ENCODE results near the gene PF4V1. TPM values are rescaled to one million over a fixed set of nuclear protein-coding genes. Genes with fewer than 3 reads are reported as not detected.

The PF4V1 gene
- total and polyA plus RNA-seq, 12 donors: 0.72 TPM; not detected in 11

DNA sequence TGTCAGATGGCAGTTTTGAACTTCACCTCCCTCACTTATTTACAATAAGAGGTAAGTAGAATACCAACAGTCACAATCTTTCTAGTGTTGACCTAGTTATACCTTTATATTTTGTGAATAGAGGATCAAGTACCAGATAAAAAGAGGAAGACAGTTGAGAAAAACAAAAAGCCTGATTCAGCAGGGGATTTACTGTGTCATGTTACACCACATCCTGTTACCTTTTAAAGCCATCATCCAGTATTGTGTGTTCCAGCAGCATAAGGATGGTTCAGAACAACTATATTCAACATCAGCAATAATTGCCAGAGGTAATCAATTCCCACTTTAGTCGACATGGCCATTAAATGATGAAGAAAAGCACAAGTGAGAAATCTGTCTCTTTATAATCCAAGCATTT lies 38.0 kb upstream of the PF4V1 start:
- no peak for TF ChIP-seq POLR2A (IDR thresholded peaks at IDR 0.05)
- TF ChIP-seq, protein P1, sequence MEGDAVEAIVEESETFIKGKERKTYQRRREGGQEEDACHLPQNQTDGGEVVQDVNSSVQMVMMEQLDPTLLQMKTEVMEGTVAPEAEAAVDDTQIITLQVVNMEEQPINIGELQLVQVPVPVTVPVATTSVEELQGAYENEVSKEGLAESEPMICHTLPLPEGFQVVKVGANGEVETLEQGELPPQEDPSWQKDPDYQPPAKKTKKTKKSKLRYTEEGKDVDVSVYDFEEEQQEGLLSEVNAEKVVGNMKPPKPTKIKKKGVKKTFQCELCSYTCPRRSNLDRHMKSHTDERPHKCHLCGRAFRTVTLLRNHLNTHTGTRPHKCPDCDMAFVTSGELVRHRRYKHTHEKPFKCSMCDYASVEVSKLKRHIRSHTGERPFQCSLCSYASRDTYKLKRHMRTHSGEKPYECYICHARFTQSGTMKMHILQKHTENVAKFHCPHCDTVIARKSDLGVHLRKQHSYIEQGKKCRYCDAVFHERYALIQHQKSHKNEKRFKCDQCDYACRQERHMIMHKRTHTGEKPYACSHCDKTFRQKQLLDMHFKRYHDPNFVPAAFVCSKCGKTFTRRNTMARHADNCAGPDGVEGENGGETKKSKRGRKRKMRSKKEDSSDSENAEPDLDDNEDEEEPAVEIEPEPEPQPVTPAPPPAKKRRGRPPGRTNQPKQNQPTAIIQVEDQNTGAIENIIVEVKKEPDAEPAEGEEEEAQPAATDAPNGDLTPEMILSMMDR (IDR thresholded peaks at IDR 0.05): no peak
- no peak overlapping the region for H3K27ac ChIP-seq
- DNase-seq: no peak
- H3K27me3 ChIP-seq: no peaks in the 10 kb centered on the region
- H3K4me3 ChIP-seq: no peak overlapping the region
- no peaks in the 10 kb centered on the region for H3K4me1 ChIP-seq (replicated peaks in 1 of 2)
- 38 to 65% (median 50%) methylated on average over 1 of the region's 1 CpG for WGBS, 4 donors
- no peaks in the 10 kb centered on the region for H3K9me3 ChIP-seq (replicated peaks in 1 of 3)
- H3K36me3 ChIP-seq (replicated peaks in 1 of 2): no peaks in the 10 kb centered on the region
- intact Hi-C loops (cut with DNase I): no loop called here

DNA sequence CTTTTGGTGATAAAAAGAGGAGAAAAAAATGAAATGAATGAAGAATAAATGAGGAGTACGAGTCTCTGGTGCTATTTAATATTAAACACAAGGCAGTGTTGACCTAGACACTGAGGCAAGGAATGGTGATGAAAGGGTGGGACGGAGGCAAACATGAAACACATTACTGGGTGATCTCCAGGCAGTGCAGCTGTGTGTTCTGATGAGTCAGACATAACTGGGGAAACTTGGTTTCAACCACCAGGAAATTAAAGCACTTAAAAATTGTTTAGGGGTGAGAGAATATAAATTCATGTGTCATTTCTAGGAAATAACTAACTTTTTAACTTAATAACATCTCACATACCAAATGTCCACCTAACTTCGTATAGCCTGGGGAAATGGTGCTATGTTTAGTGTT lies 36.3 kb upstream of the PF4V1 start:
- TF ChIP-seq POLR2A (IDR thresholded peaks at IDR 0.05): no peak
- TF ChIP-seq, protein P1 (IDR thresholded peaks at IDR 0.05): no peak
- Histone ChIP-seq H3K4me1 (replicated peaks in 1 of 2) (no peaks in the 10 kb centered on the region), H3K36me3 (replicated peaks in 1 of 2) (no peaks in the 10 kb centered on the region), H3K4me3 (no peak overlapping the region), H3K27ac (no peak overlapping the region), H3K9me3 (replicated peaks in 1 of 3) (no peaks in the 10 kb centered on the region), H3K27me3 (no peaks in the 10 kb centered on the region)
- intact Hi-C loops (cut with DNase I): no loop called here
- DNase-seq: no peak
- 55 to 65% (median 60%) methylated on average over 3 of the region's 3 CpGs for WGBS, 4 donors

DNA sequence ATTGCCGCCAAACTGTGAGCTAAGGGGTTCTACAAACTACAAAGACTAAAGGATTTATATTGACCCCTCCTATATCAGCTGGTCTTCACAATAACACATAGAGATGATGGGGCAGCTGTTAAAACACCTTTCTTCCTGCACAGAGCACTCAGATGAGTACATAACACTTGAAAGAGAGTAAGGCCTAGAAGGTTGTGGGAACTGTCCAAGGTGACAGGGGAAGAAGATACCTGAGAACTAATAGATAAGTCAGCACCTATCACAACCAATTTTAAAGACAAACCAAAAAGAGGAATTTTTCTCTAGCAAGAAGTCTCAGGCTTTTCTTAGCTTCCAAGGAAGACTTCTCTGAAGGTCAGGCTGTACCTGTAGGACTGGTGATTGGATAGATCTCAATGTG lies 35.8 kb upstream of the PF4V1 start:
- DNase-seq: no peak
- intact Hi-C loops (cut with DNase I): no loop called here
- TF ChIP-seq, protein P1 (IDR thresholded peaks at IDR 0.05): no peak
- no peak for TF ChIP-seq POLR2A (IDR thresholded peaks at IDR 0.05)
- H3K27me3 ChIP-seq: no peaks in the 10 kb centered on the region
- no peaks in the 10 kb centered on the region for H3K36me3 ChIP-seq (replicated peaks in 1 of 2)
- H3K4me3 ChIP-seq: no peak overlapping the region
- H3K4me1 ChIP-seq (replicated peaks in 1 of 2): no peaks in the 10 kb centered on the region
- no peak overlapping the region for H3K27ac ChIP-seq
- H3K9me3 ChIP-seq (replicated peaks in 1 of 3): no peaks in the 10 kb centered on the region
- WGBS, 4 donors: 96 to 100% (median 98%) methylated on average over 1 of the region's 1 CpG

DNA sequence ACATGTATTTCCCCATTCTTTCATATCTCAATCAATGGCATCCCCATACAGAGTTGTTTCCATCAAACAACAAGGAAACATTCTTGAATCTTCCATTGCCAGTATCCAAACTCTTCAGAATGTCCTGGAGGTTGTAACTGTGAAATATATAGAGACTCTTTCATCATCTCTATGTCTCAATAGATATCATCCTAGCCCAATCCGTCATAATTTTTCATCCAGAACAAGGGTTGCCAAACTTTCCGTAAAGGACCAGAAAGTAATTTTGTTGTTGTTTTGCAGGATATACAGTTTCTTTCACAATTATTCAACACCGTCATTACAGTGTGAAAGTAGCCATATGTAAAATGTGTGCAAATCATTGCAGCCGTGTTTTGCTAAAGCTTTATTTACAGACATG lies 31.8 kb upstream of the PF4V1 start:
- no peaks in the 10 kb centered on the region for H3K27me3 ChIP-seq
- no peaks in the 10 kb centered on the region for H3K4me1 ChIP-seq (replicated peaks in 1 of 2)
- no peak overlapping the region for H3K27ac ChIP-seq
- no peak for TF ChIP-seq POLR2A (IDR thresholded peaks at IDR 0.05)
- DNase-seq: no peak
- no peaks in the 10 kb centered on the region for H3K9me3 ChIP-seq (replicated peaks in 1 of 3)
- H3K4me3 ChIP-seq: no peak overlapping the region
- intact Hi-C loops (cut with DNase I): no loop called here
- 69 to 78% (median 75%) methylated on average over 4 of the region's 4 CpGs for WGBS, 4 donors
- no peaks in the 10 kb centered on the region for H3K36me3 ChIP-seq (replicated peaks in 1 of 2)

DNA sequence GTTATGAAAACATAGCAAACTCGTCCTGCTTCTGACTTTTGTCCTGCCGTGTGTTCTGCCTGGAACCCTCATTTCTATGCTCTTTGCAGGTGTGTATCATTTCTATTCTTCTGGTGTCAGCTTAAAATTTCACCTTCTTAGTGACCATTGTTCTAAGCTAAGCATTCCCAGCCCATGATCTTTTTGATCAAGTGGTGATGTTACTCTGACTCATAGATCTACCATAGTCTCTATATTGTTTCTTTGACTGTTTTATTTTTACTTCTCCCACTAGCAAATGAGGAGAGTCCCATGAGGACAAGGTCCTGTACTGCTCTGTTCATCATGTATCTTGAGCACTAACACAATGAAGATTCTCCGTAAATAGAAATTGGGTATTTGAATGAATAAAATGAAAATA lies 30.7 kb upstream of the PF4V1 start:
- Histone ChIP-seq H3K9me3 (replicated peaks in 1 of 3) (no peaks in the 10 kb centered on the region), H3K27me3 (no peaks in the 10 kb centered on the region), H3K4me3 (no peak overlapping the region), H3K36me3 (replicated peaks in 1 of 2) (no peaks in the 10 kb centered on the region), H3K27ac (no peak overlapping the region), H3K4me1 (replicated peaks in 1 of 2) (no peaks in the 10 kb centered on the region)
- DNase-seq: no peak
- intact Hi-C loops (cut with DNase I): no loop called here
- no peak for TF ChIP-seq POLR2A (IDR thresholded peaks at IDR 0.05)
- TF ChIP-seq, protein P1 (IDR thresholded peaks at IDR 0.05): no peak
- WGBS, 4 donors: 63 to 74% (median 70%) methylated on average over 3 of the region's 3 CpGs

Measured in adrenal gland (tissue), 12 donors.